Esophagus muscularis mucosa (tissue), 3 donors: ENCODE data around the gene RAB40A.

Experiments used
- POLR2AphosphoS5 ChIP-seq, 2 donors: sonication (generic); formaldehyde crosslinking; IDR thresholded peaks; one replicate each; pipeline ENCODE4 v1.6.1; 2017; ENCODE audit warnings: antibody characterized with exemption in 2 of 2
- TF ChIP-seq, protein P1 (sequence below), 3 experiments: fragments of 200-600 bp in 2 of 3; fragments of 450-650 bp in 1 of 3; sonication (generic) in 2 of 3; IDR thresholded peaks; one replicate each; pipeline ENCODE4 v1.5.1; 2017 to 2019; ENCODE audit warnings: antibody characterized with exemption in 3 of 3, mild to moderate bottlenecking in 2 of 3, moderate library complexity in 1 of 3

DNA sequence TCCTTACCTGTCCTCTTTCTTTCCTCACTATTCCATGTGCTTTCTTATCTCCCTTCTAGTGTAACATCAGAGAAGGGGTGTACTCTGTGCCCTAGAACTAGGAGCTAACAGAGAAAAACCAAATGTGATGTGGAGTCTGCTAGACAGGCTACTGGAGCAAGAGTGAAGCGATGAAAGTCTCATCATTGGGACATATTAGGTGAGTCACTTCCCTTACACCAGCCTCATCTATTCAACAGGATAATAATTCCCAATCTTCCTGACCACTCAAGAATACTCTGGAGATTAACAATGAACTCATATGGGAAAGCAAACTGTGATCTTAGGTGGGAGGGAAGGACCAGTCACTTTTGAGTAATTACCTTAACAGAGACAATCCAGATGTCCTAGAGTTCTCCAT lies 58.1 kb downstream of the RAB40A start:
- TF ChIP-seq, protein P1, sequence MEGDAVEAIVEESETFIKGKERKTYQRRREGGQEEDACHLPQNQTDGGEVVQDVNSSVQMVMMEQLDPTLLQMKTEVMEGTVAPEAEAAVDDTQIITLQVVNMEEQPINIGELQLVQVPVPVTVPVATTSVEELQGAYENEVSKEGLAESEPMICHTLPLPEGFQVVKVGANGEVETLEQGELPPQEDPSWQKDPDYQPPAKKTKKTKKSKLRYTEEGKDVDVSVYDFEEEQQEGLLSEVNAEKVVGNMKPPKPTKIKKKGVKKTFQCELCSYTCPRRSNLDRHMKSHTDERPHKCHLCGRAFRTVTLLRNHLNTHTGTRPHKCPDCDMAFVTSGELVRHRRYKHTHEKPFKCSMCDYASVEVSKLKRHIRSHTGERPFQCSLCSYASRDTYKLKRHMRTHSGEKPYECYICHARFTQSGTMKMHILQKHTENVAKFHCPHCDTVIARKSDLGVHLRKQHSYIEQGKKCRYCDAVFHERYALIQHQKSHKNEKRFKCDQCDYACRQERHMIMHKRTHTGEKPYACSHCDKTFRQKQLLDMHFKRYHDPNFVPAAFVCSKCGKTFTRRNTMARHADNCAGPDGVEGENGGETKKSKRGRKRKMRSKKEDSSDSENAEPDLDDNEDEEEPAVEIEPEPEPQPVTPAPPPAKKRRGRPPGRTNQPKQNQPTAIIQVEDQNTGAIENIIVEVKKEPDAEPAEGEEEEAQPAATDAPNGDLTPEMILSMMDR (IDR thresholded peaks at IDR 0.05): no peak
- no peak for TF ChIP-seq POLR2AphosphoS5 (IDR thresholded peaks at IDR 0.05)
